ENCODE measurements around the gene C1QL1. TPM values are rescaled to one million over a fixed set of nuclear protein-coding genes. Genes with fewer than 3 reads are reported as not detected.

C1QL1 gene
- 1.1 TPM for total RNA-seq

DNA sequence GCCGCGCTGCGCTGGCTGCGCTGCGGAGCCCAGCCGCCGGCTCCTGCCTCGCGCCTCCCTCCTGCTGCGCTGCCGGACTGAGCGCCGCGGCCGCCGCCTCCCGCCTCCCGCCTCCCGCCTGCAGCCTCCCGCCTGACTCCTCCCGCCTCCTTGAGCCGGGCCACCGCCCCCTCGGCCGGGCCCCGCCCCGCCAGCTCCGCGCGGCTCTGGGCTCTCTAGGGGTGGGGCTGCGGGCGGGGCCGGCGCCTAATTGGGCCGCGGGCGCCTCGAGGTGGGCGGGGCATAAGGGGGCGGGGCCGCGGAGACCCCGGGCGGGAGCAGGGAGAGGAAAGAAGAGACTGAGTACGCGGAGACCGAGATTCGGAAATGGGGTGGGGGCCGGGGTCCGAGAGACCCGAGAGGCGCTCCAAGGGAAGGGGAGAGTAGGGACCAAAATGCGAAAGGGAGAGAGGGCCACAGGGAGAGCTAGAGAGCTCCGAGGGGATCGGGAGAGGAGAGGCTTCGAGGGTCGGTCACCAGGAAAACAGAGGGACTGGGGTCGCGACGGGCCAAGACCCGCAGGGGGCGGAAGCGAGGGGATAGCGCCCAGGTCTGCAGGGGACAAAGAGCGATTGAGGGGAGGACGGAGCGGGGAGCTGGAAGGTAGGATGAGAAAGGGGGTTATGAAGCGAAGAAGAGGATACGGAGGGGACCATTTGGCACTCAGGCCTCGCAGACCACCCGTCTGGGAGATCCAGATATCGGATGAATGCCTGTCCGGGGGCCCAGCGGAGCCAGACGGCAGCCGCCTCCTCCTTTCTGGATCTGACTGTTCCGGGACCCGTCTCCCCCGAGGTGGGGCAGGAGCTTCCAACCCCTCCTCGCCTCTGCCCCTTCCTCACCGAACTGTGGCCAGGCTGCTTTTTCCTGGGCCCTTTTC, at the start of gene C1QL1:
TSS of gene C1QL1 (minus strand) at position 79 of the 919 bp plus-strand sequence. CDS start 255 bp downstream, outside the sequence.
- peak; percentile 90 for DNase-seq (ENCODE audit: low spot score)

DNA sequence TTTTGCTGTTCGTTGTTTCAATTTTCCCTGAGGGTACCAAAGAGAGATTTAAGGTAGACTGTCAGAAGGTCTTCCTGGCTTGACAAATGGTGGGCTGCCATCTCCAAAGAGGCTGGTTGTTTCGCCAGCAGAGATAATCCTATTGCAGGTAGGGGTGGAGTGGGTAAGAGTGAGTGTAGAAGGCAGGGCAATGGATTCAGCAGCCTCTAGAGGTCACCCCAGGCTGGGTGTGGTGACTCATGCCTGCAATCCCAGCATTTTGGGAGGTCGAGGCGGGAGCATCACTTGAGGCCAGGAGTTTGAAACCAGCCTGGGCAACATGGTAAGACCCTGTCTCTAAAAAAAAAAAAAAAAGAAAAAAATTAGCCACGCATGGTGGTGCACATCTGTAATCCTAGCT, 48.7 kb upstream of the C1QL1 start:
- DNase-seq (ENCODE audit: low spot score), result no peak

DNA sequence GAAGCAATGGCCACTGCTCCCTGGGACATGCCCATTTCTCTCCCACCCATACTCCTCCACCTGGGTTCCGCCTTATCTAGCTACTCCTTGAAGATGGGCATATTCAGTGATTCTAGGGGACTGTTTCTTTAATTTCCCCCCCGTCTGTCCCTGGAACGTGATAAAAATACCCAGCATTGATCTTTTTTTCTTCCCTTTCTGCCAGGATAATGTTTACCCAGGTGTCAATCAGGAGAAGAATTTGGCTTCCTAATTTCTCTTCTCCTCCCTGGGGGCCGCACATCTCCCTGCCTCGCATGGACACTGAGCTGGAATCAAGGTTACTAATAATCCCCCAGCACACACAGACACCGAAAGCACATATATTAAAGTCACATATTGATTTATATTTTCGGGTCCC, 48.1 kb upstream of the C1QL1 start:
- DNase-seq (ENCODE audit: low spot score), result no peak

DNA sequence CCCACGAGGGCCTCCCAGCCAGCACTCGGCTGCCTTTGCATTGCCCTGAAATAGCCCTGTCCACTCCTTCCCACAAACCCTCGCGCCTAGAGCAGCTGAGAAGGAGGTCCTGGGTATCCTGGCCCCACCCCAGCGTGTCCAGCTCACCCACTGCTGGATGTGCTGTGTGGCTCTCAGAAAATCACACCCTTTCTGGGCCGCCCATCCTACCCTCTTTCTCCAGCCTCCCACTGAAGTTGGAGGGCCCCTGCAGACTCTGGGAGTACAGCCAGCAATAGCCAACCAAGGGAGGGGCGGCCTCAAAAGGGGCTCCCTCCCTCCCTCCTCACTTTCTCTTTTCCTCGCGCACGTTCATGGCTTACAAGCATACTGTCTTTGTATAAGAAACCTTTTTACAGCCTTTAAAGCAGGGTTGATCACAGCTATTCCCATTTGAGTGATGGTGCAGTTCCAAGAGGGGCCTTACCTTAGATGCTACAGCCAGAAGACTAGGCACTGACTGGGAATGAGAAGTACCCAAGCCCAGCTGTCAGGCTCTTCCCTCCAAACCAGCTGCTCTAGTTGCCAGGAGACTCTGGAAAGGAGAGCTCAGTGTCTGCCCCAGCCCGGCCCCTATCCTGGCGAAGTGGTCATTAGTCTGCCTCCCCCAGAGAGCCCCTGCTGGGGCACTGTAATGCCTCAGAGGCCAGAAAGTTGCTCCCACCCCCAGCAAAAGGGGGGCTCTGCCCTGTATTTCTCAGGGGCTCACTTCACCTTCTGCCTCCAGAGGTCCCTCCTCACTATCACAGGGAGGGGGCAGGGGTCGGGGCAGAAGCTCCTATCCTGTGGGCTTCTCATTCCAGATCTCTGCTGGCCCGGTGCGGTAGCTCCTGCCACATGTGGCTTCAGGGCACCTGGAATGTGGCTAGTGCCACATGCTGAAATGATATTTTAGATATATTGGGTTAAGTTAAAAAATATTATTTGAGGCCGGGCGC, 45.2 kb upstream of the C1QL1 start:
- peak; percentile 56 for DNase-seq (ENCODE audit: low spot score)

DNA sequence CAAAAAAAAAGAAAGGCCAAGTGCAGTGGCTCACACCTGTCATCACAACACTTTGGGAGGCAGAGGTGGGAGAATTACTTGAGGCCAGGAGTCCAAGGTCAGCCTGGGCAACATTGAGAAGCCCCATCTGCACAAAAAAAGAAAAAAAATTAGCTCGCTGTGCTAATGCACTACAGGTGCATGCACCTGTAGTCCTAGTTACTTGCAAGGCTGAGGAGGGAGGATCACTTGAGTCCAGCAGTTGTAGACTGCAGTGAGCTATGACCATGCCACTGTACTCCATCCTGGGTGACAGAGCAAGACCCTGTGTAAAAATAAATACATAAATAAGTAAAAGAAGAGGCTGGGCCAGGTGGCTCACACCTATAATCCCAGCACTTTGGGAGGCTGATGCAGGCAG, 43.7 kb upstream of the C1QL1 start:
- no peak for DNase-seq (ENCODE audit: low spot score)

DNA sequence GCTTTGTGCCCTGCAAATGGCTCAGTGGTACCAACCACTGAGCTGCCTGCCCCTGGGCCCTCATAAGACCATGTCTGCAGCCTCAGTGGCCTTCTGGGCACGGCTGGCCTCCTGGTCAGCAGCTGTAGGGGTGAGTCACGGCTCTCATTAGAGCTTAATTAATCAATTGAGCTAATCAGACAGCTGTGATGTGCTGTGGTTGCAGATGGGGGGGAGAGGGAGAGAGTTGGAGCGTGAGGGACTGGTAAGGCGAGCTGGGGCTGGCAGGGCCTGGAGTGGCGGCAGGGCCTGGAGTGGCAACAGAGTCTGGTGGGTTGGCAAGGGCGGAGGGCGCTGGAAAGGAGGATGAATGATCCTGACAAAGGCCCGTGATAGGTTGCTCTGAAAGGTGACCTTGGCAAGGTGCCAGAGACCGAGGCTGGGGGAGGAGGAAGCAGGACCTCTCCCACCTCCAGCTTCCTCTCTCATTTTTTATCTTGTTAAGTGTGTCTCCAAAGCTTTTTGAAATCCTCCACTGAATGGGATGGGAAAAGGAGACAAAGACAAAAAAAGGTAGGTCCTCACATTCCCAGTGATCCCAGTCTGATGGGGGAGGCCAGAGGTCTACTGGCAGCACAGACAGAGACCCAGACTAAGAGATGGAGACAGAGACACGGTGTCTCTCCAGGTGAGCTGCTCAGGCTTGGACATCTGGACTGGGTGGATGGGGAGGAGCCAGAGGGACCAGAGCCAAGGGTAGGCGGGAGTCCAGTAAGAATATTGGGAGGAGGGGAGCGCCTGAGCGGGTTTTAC, 41.8 kb upstream of the C1QL1 start:
- DNase-seq (ENCODE audit: low spot score), result no peak

DNA sequence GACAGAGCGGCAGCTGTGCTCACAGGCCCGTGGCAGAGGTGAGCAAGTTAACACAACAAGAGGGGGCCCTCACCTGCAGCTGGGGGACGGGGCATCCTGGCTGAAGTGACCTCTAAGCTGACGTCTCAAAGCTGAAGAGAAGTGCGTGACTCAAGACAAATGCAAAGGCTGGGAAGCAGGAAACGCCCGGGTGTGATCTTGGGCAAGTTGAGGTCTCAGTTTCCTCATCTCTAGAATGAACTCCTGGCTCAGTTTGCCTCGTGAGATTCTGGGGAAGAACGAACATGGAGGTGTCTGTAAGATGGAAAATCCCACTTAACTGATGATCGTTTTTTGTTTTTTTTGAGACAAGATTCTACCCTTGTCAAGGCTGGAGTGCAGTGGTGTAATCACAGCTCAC, 40.1 kb upstream of the C1QL1 start:
- DNase-seq (ENCODE audit: low spot score), result no peak

DNA sequence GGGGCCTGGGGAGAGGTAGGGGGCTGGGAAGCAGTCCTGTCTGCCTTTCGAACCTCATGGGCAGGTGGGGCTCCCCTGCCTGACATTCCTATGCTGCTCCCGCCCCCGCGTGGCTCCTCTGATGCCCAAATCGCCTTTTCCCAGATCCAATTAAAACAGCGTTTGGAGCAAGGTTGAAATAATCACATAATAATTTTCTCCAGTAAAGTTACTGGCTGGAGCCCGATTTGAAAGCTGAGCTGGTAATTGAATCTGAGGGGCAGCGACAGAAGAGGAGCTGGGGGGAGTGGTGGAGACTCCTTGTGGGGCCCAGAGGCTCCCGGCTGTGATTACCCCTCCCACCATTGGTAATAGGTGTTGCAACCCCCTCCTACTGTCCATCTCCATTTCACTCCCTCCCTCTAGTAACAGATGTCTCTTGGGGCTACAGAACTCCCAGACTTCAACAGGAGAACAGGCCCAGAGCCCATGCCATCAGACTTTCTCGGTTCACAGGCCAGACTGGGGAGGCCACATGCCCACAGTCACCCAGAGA, 38.9 kb upstream of the C1QL1 start:
- no peak for DNase-seq (ENCODE audit: low spot score)

DNA sequence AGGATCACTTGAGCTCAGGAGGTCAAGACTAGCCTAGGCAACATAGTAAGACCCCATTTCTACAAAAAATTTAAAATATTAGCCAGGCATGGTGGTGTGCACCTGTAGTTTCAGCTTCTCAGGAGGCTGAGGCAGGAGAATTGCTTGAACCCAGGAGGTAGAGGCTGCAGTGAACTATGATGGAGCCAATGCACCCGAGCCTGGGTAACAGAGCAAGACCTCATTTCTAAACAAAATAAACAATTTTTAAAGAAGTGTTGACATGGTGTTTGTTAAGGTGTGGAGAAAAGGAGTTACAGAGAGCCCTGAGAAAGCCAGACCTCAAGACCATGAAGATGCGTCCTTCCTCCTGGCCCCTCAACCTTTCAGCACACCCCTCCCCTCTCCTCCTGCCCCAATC, 37.6 kb upstream of the C1QL1 start:
- no peak for DNase-seq (ENCODE audit: low spot score)

DNA sequence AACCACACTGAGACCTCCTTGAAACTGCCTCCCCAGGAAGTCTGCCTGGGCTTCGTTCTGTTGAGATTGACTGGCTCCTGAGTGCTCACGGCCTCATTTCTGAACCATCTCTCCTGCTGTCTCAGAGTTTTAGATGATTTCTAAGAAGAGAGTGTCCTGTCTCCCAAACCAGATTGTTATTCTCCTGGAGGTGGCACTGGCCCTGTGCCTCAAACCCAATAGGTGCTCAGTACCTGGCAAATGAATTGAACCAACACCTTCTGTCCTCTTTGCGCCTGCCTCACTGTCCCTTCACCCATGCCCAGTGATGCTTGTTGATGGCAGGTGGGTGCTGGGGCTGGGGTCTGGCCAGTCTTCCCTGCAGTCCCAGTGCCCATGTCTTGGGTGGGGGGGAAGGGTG, 36.3 kb upstream of the C1QL1 start:
- DNase-seq (ENCODE audit: low spot score), result no peak

DNA sequence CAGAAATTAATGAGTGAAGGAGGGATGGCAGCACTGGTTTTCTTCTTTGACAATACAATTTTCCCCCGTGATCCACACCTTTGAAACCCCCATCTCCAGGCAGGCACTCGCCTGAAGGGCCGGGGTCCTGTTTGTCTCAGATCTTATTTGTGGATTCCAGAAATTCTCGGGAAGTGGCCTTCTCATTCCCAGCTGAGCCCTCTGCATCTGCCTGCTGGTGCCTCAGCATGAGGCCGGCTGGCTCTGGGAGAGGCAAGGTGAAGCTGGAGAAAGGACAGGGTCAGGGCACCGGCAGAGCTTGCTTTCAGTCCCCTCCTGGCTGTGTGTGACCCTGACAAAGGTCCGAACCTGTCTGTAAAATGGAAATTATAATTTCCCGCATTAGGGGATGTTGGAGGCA, 35.8 kb upstream of the C1QL1 start:
- no peak for DNase-seq (ENCODE audit: low spot score)

DNA sequence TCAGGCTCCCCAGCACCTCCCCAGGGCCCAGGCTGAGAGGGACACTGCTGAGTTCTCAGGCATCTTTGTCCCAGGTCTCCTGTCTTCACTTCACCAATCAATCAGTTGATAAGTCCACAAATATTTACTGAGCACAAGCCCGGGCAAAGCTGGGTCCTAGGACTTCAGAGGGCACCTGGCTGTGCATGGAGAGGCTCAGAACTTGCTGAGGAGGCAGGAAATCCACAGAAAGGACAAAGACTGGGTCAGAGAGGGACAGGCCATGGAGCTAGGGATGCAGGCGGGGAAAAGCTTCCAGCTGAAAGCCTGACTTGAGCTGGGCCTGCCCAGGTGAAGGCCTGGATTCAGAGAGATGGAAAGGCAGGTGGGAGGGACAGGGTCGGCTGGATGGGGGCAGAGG, 33.2 kb upstream of the C1QL1 start:
- no peak for DNase-seq (ENCODE audit: low spot score)

DNA sequence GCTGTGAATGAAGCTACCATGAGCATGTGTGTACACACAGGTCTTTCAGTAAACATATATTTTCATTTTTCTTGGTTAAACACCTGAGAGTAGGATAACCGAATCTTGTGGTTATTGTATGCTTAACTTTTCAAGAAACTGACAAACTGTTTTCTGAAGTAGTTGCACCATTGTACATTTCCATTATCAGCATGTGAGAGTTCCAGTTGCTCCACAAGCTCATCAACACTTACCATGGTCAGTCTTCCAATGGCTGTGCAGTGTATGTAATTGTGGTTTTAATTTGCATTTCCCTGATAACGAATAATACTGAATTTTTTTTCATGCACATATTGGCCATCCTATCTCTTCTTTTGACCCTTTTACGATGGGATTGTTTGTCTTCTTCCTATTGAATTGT, 31.3 kb upstream of the C1QL1 start:
- DNase-seq (ENCODE audit: low spot score), result no peak

DNA sequence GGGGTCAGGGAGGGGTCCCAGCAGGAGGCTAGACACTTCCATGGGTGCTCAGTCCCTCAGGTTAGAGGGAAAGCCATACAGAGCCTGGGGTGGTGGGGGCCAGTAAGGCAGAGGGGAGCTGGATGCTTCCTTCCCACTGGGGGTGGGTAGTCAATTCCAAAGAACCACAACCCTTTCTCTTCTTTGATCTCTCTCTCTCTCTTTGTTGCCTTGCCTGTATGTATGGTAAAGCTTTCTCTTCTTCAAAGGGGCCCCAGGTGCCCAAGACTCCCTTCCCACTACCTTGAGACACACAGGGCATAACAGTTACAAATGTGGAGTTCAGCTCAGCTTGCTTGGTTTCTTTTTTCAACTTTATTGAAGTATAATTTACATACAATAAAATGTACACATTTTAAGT, 30.5 kb upstream of the C1QL1 start:
- DNase-seq (ENCODE audit: low spot score), result no peak

DNA sequence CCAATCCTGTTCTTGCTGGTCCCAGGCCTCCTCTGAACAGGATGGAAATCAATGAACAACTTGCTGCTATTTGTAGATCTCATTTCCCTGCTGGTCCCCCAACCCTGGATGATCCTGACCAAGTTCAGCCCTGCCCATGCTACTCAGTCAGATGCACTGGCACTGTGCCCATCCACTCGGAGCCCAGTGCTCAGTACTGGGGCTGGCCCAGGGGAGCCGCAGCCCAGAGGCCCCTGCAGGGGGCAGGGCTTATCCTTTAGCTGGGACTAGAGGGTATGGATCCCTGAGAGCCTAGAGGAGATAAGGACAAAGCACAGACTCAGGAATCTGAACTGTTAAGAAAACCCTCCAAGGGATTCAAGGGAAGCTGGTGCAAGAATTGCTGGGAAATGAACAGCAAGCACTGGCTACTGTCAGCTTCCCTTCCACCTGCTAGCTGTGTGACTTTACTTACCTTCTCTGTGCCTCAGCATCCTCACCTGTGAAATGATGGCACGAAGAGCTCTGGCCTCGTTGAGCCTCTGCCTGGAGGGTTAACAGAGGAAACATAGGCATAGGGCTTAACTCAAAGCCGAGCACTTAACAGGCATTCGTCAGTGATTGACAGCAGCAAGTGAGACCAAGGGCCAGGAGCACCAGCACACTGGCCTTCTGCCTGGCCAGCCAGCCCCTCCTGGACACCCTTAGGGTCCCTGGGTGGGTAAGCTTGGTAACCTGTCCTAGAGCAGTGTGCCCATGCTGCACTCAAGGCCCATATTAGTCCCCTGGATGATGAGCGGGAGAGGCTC, 29.8 kb upstream of the C1QL1 start:
- no peak for DNase-seq (ENCODE audit: low spot score)

DNA sequence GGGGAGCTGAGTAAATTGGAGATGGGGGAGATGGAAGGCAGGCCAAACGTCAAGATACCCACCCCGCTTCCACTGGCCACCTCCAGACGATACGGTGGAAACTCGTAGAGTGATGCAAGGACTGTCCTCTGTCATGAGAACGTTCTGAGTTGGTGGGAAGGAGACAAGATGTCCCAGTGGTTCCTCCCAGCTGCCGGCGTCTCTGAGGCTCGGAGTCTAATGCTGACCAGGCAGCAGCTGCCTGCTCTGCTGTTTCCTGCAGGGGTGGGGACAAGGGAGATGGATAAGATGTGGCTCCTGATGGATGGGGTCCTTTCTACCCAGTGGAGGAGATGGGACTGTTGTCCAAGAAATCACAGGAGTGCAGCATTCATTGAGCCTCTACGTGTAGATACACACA, 28.2 kb upstream of the C1QL1 start:
- DNase-seq (ENCODE audit: low spot score), result no peak

DNA sequence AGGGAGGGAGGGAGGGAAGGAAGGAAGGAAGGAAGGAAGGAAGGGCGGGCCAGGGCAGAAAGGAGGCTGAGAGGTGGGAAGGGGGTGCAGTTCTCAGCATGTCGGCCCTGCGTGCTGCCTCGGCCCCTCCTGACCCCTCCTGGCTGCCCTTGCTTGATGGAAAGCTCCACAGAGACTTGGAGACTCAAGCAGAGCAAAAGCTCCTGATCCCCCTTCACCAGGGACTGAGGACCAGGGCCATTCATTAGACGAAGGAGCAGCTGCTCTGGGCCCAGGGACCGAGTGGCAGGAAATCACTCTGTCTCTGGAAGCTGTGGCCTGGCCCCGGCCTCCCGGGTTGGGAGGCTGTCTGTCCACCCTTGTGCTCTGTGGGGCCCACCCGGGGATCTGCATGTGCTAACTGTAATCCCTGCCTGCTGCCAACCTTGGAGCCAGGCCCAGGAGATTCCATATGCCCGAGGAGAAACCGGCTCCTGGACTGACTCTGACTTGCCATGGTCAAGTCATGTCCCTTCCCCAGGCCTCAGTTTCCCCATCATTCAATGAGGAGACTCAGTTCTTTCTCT, 27.4 kb upstream of the C1QL1 start:
- DNase-seq (ENCODE audit: low spot score), result no peak

DNA sequence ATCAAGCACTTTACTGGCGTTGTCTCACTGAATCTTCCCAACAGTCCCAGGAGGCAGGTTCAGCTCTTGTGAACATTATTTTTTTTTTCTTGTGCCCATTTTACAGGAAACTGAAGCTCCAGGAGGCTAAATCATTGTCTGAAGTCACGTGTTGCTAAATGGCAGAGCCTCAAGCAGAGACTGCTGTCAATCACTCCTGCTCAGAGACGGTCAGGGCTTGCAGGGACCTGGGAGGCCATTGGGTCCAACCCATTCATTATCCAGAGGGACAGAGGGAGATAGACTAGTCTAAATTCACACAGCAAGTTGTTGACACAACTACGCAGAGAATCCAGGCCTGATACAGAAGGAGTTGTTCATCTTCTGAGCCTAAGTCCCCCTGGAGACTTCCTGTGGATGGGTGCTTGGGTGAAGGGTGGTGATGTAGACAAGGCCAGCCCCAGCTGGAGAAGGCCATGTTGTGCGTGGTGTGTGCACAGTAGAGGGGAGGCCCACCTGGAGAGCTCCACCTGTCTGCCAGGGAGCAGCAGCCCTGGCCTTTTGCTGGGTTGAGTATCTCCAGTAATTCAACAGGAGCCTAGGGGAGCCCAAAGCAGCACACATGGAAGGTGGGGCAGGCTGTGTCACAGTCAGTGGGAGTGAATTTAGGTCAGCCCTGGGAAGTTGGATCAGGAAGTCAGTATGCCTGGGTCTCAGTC, 24.3 kb upstream of the C1QL1 start:
- DNase-seq (ENCODE audit: low spot score), result no peak

DNA sequence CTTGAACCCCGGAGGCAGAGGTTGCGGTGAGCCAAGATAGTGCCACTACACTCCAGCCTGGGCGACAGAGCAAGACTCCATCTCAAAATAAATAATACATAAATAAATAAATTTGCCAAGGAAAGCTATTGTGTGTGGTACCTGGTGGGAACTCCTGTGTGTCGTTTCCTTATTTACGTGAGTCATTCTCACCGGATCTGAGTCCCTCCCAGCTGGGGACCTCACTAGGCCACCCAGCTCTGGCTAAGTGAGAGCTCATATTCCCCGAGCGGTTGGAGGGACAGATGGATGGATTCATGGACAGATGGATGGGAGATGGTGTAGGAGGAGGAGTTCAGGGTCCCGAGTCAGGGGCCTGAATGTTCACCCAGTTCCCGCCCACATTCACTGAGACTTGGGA, 22.9 kb upstream of the C1QL1 start:
- DNase-seq (ENCODE audit: low spot score), result no peak

All from ureter (tissue), 1 donor.